ENCODE results near the gene KRT84.

DNA sequence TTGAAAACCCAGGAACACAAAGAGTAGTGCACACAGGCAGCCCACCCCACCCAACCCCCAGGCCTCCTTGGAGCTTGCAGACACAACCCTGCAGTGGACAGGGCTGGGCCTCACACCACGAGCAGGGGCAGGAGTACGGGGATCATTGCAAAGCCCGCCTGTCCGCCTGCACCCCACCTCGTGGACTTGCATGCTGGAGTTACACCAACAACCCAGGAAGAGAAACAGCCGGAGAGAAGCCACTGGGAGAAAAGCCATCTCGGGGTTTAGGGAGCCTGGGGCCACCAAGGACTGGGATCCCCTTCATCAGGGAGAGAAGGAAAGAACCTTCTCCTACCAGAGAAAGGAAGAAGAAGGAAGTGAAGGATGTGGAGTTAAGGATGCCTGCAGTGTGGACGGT lies 8.2 kb downstream of the KRT84 start:
- TF ChIP-seq, protein P1, sequence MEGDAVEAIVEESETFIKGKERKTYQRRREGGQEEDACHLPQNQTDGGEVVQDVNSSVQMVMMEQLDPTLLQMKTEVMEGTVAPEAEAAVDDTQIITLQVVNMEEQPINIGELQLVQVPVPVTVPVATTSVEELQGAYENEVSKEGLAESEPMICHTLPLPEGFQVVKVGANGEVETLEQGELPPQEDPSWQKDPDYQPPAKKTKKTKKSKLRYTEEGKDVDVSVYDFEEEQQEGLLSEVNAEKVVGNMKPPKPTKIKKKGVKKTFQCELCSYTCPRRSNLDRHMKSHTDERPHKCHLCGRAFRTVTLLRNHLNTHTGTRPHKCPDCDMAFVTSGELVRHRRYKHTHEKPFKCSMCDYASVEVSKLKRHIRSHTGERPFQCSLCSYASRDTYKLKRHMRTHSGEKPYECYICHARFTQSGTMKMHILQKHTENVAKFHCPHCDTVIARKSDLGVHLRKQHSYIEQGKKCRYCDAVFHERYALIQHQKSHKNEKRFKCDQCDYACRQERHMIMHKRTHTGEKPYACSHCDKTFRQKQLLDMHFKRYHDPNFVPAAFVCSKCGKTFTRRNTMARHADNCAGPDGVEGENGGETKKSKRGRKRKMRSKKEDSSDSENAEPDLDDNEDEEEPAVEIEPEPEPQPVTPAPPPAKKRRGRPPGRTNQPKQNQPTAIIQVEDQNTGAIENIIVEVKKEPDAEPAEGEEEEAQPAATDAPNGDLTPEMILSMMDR (IDR thresholded peaks at IDR 0.05; ENCODE audit: low read depth, low read length): no peak
- TF ChIP-seq POLR2A (IDR thresholded peaks at IDR 0.05; ENCODE audit: extremely low read depth, insufficient read length): no peak
- TF ChIP-seq, protein P2, sequence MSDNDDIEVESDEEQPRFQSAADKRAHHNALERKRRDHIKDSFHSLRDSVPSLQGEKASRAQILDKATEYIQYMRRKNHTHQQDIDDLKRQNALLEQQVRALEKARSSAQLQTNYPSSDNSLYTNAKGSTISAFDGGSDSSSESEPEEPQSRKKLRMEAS (IDR thresholded peaks at IDR 0.05; ENCODE audit: low read depth, low read length): no peak

All from NB4 (cell line).